Activated CD8-positive, alpha-beta T cell treated with anti-CD3 and anti-CD28 coated beads, Interleukin-2, amount 10 ng/mL, durations not matched to agents 7 days and 5 days (primary cell): Measurements from ENCODE around the gene CFAP54. TPM values are rescaled to one million over a fixed set of nuclear protein-coding genes. Genes with fewer than 3 reads are reported as not detected.
A peak's percentile ranks its signal among the peaks of the same experiment; 100 is the strongest.

Source experiments
- ATAC-seq: fragments of 150-1000 bp; cut with Tn5 transposase; one replicate; pipeline ENCODE4 v1.10.0; 2021; ENCODE audit warnings: moderate library complexity
- CTCF ChIA-PET: fragments of 350-600 bp; sonication (Branson Sonifier 250); formaldehyde crosslinking; loops from one replicate; lab custom pipeline; 2021; ENCODE audit warnings: antibody characterized with exemption; lab: Charles Lee
- POLR2A ChIA-PET: fragments of 350-600 bp; sonication (Branson Sonifier 250); formaldehyde crosslinking; loops from one replicate; lab custom pipeline; 2021; ENCODE audit warnings: antibody characterized with exemption; lab: Charles Lee
- DNase-seq: peaks from one replicate; pipeline ENCODE4 v3.0.0-alpha.2; 2020
- H3K27ac Mint-ChIP-seq: one replicate; pipeline ENCODE4 v1.8.0; 2021; ENCODE audit warnings: mild to moderate bottlenecking, mixed read lengths
- H3K27me3 Mint-ChIP-seq: one replicate; pipeline ENCODE4 v1.8.0; 2021; ENCODE audit warnings: low read depth, mixed read lengths
- H3K36me3 Mint-ChIP-seq: one replicate; pipeline ENCODE4 v1.8.0; 2021; ENCODE audit warnings: low read depth, mixed read lengths
- H3K4me1 Mint-ChIP-seq: one replicate; pipeline ENCODE4 v1.8.0; 2021; ENCODE audit warnings: low read depth, mixed read lengths
- H3K4me3 Mint-ChIP-seq: one replicate; pipeline ENCODE4 v1.8.0; 2021; ENCODE audit warnings: mild to moderate bottlenecking, mixed read lengths
- H3K9me3 Mint-ChIP-seq: one replicate; pipeline ENCODE4 v1.8.0; 2022; ENCODE audit warnings: mixed read lengths; ENCODE audit not compliant: insufficient read depth
- total RNA-seq, 2 experiments: library from RNA; stranded (reverse); gene quantifications; one replicate each; pipeline ENCODE4 v1.2.3, GENCODE V29; 2021

CFAP54 gene
- total RNA-seq, 2 experiments from 2014 or later: 0.18 to 1.2 TPM

DNA sequence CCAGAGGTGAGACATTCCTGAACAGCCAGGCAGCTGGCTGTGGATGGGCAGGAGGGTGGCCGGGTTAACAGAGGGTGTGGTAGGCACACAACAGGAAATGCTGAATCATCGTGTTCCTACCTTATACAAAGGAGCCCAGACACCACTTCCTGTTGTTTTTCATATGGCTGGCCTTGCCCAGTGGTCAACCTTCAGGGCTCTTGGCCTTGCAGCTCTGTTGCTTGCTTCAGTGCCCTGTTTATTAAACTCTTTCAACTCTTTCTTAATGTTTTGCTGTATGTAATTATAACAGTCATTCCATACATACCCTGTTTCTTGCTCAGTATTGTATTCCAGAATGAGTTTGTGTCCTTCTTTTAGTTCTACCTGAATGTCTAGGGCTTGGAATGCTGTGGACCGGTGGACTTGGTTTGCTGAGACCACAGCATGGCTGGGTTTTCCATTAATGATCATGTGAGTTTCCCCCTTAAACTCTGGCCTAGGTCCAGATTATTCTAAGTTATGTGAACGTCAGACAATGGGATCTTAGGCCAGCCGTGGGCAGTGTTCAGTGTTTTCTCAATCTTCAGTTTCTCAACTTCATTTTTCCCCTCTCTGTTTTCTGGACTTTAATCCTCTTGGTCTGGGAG, 11.9 kb downstream of the CFAP54 start:
- H3K4me3 Mint-ChIP-seq: peak overlapping the region; percentile 16
- CTCF ChIA-PET: interaction anchor here (0.8 to 4.8 kb wide), 10 partner anchors 8 to 171 kb away, joined by 3 to 41 read pairs (median 5); partner anchors contain the start of genes CDK17 and CFAP54

DNA sequence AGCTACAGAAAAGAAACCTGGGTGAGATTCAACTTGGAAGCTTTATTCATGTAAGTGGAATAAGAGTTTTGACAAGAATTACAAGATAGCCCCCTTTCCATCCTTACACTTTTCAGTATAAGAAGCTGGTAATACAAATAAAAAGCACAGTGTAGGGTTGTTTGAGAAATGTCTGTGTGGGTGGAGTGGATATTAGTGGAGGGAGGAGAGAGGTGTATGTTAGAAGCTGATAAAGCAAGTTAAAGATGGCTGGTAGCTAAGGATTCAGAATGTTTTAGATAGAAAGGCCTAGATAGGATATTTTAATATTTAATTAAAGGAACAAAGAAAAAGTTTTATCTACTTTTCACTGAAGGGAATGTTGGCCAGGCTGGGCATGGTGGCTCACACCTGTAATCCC, 12.5 kb downstream of the CFAP54 start:
- DNase-seq (no peak), ATAC-seq (no peak)
- Mint-ChIP-seq H3K27ac (peak overlapping the region; percentile 78), H3K4me3 (no peak overlapping the region), H3K27me3 (no peaks in the 10 kb centered on the region), H3K4me1 (peaks cover 46% of the 10 kb centered on the region), H3K36me3 (peaks cover 5% of the 10 kb centered on the region), H3K9me3 (peaks cover 5% of the 10 kb centered on the region)
- ChIA-PET CTCF (interaction anchor here (0.8 to 4.8 kb wide), 9 partner anchors 8 to 102 kb away, joined by 3 to 41 read pairs (median 7); partner anchors contain the start of genes CDK17 and CFAP54), POLR2A (interaction anchor here (1.2 to 3.8 kb wide), 2 partner anchors 100 to 103 kb away, joined by 5 to 22 read pairs; partner anchors contain the start of gene CDK17)

More for the DNA sequence above, 11.9 kb downstream of the CFAP54 start:
- DNase-seq (peak; percentile 57), ATAC-seq (peak; percentile 87)
- peaks cover 5% of the 10 kb centered on the region for H3K9me3 Mint-ChIP-seq
- H3K27ac Mint-ChIP-seq: peak overlapping the region; percentile 78
- POLR2A ChIA-PET: interaction anchor here (1.2 to 3.8 kb wide), 2 partner anchors 100 to 102 kb away, joined by 5 to 22 read pairs; partner anchors contain the start of gene CDK17
- H3K27me3 Mint-ChIP-seq: no peaks in the 10 kb centered on the region
- peaks cover 5% of the 10 kb centered on the region for H3K36me3 Mint-ChIP-seq
- H3K4me1 Mint-ChIP-seq: peaks cover 52% of the 10 kb centered on the region

DNA sequence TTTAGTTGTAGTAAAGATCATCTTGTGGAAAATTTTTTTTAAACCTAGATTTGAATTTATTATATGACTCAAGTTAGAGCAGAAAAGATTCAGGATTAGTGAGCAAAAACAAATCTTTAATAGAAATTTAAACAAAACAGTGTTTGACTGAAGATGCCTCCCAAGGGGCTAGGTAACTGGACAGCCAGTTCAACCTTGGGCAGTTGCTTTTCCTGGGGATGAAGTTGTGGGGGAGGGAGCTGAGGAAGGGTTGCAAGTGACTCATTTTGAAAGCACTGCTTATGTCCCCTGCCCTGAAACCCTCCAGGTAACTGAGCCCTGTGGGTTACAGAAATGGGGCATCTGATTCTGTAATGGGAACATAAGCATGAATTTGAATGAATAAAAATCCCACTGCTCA, 13.1 kb downstream of the CFAP54 start:
- no peak overlapping the region for H3K4me3 Mint-ChIP-seq
- peaks cover 41% of the 10 kb centered on the region for H3K4me1 Mint-ChIP-seq
- H3K36me3 Mint-ChIP-seq: peaks cover 5% of the 10 kb centered on the region
- ChIA-PET POLR2A (interaction anchor here (3.8 kb wide), 1 partner anchor 103 kb away, joined by 22 read pairs; the partner anchor contains the start of gene CDK17), CTCF (interaction anchor here (1.0 to 4.8 kb wide), 7 partner anchors 13 to 103 kb away, joined by 3 to 41 read pairs (median 7); partner anchors contain the start of genes CDK17 and CFAP54)
- DNase-seq: peak; percentile 28
- peak; percentile 52 for ATAC-seq
- H3K9me3 Mint-ChIP-seq: peaks cover 5% of the 10 kb centered on the region
- H3K27me3 Mint-ChIP-seq: no peaks in the 10 kb centered on the region
- peak overlapping the region; percentile 92 for H3K27ac Mint-ChIP-seq

DNA sequence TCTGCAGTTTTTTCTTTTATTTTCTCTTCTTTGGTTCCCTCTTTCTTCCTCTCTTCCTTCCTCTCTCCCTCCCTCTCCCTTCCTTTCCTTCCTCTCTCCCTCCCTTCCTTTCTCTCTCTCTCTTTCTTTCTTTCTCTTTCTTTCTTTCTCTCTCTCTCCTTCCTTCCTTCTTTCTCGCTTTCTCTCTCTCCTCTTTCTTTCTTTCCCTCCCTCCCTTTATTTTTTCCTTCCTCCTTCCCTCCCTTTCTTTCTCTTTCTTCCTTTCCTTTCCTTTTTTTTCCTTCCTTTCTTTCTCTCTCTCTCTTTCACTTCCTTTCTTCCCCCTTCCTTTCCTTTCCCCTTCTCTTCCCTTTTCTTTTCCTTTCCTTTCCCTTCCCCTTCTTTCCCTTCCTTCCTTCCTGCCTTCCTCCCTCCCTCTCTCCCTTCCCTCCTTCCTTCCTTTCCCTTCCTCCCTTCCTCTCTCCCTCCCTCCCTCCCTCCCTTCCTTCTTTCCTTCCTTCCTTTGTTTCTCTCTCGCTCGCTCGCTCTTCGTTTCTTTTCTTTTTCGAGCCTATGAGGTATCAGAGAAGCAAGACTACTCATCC, 13.7 kb downstream of the CFAP54 start:
- POLR2A ChIA-PET: interaction anchor here (3.8 kb wide), 1 partner anchor 104 kb away, joined by 22 read pairs; the partner anchor contains the start of gene CDK17

DNA sequence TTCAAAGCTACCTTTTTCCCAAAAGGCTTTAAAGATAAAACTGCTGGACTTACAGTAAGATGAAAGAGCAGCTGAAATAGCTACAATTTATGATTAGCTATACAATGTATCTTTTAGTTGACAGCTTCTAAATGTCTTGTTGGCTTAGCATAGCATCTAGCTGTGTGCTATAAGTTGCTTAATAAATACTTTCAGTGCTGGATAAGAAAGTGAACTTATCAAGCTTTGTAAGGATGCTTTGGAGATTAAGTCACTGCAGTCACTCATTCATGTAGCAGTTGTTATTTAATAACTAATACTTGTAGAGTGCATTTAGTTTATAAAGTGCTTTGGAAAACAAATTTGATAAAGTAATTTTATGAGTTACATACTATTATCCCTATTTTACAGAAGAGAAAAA, 14.6 kb downstream of the CFAP54 start:
- DNase-seq: no peak
- H3K27ac Mint-ChIP-seq: no peak overlapping the region
- no peaks in the 10 kb centered on the region for H3K9me3 Mint-ChIP-seq
- no peak for ATAC-seq
- no peaks in the 10 kb centered on the region for H3K36me3 Mint-ChIP-seq
- POLR2A ChIA-PET: interaction anchor here (0.7 to 3.8 kb wide), 2 partner anchors 105 to 309 kb away, joined by 3 to 22 read pairs; partner anchors contain the start of gene CDK17
- no peaks in the 10 kb centered on the region for H3K27me3 Mint-ChIP-seq
- H3K4me3 Mint-ChIP-seq: no peak overlapping the region
- peaks cover 41% of the 10 kb centered on the region for H3K4me1 Mint-ChIP-seq
- CTCF ChIA-PET: interaction anchor here (0.9 to 4.8 kb wide), 5 partner anchors 9 to 289 kb away, joined by 3 to 41 read pairs (median 3); partner anchors contain the start of gene CFAP54

More for the DNA sequence above, 13.7 kb downstream of the CFAP54 start:
- Mint-ChIP-seq H3K4me1 (peaks cover 38% of the 10 kb centered on the region), H3K4me3 (no peak overlapping the region), H3K27me3 (no peaks in the 10 kb centered on the region), H3K36me3 (no peaks in the 10 kb centered on the region), H3K9me3 (no peaks in the 10 kb centered on the region), H3K27ac (peak overlapping the region; percentile 92)
- CTCF ChIA-PET: interaction anchor here (1.2 to 4.8 kb wide), 5 partner anchors 14 to 288 kb away, joined by 3 to 41 read pairs (median 9); partner anchors contain the start of gene CFAP54
- DNase-seq: no peak
- ATAC-seq: no peak

DNA sequence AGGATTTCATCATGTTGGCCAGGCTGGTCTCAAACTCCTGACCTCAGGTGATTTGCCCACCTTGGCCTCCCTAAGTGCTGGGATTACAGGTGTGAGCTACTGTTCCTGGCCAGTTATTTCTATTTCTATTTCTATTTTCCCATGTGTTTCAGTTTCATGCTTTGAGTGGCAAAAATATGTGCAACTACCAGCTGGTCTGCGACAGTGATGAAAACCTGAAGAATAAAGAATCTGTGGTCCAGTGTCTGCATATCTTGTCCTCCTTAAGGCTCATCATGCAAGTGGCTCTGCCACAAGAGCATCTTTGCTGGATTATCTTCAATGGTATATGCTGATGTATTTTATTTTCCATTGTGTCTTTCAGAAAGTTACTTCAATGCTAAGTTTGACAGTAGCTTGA, 17.4 kb downstream of the CFAP54 start:
- DNase-seq (no peak), ATAC-seq (no peak)
- ChIA-PET POLR2A (no interaction called here), CTCF (interaction anchor here (1.8 to 3.0 kb wide), 2 partner anchors 10 to 107 kb away, joined by 5 to 9 read pairs; partner anchors contain the start of gene CDK17)
- no peaks in the 10 kb centered on the region for H3K9me3 Mint-ChIP-seq
- no peak overlapping the region for H3K27ac Mint-ChIP-seq
- no peaks in the 10 kb centered on the region for H3K27me3 Mint-ChIP-seq
- peaks cover 22% of the 10 kb centered on the region for H3K4me1 Mint-ChIP-seq
- no peak overlapping the region for H3K4me3 Mint-ChIP-seq
- H3K36me3 Mint-ChIP-seq: no peaks in the 10 kb centered on the region

DNA sequence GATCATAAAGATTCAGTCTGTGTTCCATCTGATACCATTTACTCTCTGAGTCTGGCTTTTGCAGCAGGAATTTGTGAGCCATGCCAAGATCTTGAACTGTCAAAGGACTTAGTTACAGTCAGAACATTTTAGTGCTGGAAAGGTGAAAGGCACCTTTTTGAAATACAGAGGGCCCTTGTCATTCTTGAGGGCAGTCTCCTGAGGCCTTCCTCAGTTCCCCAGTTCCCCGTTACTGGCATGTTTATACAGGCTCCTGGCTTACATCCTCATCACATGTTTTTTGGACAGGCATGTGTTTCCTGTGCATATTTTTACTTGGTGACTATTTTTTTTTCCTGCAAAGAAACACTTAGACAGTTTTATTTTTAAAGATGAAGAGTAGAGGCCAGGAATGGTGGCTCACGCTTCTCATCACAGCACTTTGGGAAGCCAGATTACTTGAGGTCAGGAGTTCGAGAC, 21.0 kb downstream of the CFAP54 start:
- no peak for DNase-seq
- no peak overlapping the region for H3K4me3 Mint-ChIP-seq
- no peak for ATAC-seq
- POLR2A ChIA-PET: no interaction called here
- no peak overlapping the region for H3K27ac Mint-ChIP-seq
- H3K27me3 Mint-ChIP-seq: no peaks in the 10 kb centered on the region
- CTCF ChIA-PET: interaction anchor here (1.0 kb wide), 1 partner anchor 20 kb away, joined by 3 read pairs; the partner anchor contains the start of gene CFAP54
- peaks cover 6% of the 10 kb centered on the region for H3K4me1 Mint-ChIP-seq
- no peaks in the 10 kb centered on the region for H3K36me3 Mint-ChIP-seq
- no peaks in the 10 kb centered on the region for H3K9me3 Mint-ChIP-seq

DNA sequence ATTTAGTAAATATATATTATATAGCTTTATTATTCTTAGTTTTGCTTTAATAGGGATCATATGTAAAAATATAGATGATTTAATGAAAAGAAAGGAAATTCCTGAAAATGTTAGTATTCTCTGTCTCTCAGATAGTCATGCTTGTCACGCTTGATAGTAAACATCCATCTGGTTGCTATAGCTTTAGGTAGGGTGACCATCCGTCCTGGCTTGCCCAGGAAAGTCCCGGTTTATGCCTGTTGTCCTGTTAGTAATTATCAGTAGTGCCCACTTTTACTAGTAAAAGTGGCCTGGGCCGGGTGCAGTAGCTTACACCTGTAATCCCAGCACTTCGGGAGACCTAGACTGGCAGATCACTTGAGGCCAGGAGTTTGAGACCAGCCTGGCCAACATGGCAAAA, 23.8 kb downstream of the CFAP54 start:
- no peak overlapping the region for H3K27ac Mint-ChIP-seq
- CTCF ChIA-PET: interaction anchor here (1.2 to 4.5 kb wide), 5 partner anchors 9 to 301 kb away, joined by 3 to 55 read pairs (median 6); partner anchors contain the start of genes CDK17 and CFAP54
- POLR2A ChIA-PET: interaction anchor here (2.2 kb wide), 1 partner anchor 113 kb away, joined by 9 read pairs; the partner anchor contains the start of gene CDK17

DNA sequence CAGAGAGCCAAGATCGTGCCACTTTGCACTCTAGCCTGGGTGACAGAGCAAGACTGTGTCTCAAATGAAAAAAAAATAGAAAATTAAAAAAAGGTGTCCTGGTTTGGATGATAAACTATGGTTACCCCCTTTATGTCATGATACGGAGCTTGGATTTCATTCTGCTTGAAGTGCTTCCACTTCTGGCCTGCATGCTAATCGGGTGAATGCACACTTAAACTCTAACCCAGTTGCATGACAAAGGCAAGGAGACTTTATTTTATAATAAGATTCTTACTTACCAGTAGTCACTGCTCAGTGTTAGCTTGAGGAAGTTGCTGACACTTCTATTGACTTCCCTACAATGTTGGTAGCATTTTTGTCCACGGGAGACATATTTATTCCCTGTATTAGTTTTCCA, 24.3 kb downstream of the CFAP54 start:
- Mint-ChIP-seq H3K36me3 (no peaks in the 10 kb centered on the region), H3K27me3 (no peaks in the 10 kb centered on the region), H3K4me3 (no peak overlapping the region), H3K9me3 (no peaks in the 10 kb centered on the region), H3K4me1 (peaks cover 21% of the 10 kb centered on the region), H3K27ac (no peak overlapping the region)
- ChIA-PET CTCF (interaction anchor here (0.6 to 4.5 kb wide), 6 partner anchors 10 to 302 kb away, joined by 3 to 55 read pairs (median 6); partner anchors contain the start of genes CDK17 and CFAP54), POLR2A (interaction anchor here (2.2 kb wide), 1 partner anchor 114 kb away, joined by 9 read pairs; the partner anchor contains the start of gene CDK17)
- ATAC-seq (no peak), DNase-seq (no peak)

More for the DNA sequence above, 23.8 kb downstream of the CFAP54 start:
- H3K4me1 Mint-ChIP-seq: peaks cover 23% of the 10 kb centered on the region
- no peaks in the 10 kb centered on the region for H3K9me3 Mint-ChIP-seq
- H3K4me3 Mint-ChIP-seq: no peak overlapping the region
- no peak for ATAC-seq
- no peaks in the 10 kb centered on the region for H3K36me3 Mint-ChIP-seq
- no peaks in the 10 kb centered on the region for H3K27me3 Mint-ChIP-seq
- no peak for DNase-seq

DNA sequence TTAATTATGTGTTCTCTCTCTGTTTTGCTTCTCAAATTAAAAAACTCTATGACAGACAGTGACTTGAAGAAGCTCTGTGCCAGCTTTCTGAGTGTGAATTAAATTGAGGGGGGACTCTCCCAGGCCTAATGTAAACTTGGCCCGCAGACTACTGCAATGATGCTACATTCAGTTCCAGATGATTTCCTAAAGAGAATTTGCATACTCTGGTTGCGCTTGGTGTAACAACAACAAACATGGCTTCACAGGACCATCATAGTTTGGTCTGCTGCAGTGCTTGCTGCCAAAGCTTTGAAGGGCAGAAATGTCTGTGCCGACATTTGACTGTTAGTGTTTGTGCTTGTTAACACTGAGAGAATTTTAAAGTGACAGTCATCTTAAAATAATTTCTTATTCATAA, 25.0 kb downstream of the CFAP54 start:
- CTCF ChIA-PET: interaction anchor here (0.7 to 4.5 kb wide), 4 partner anchors 25 to 302 kb away, joined by 3 to 55 read pairs (median 10); partner anchors contain the start of gene CFAP54
- POLR2A ChIA-PET: interaction anchor here (3.4 kb wide), 1 partner anchor 114 kb away, joined by 36 read pairs; the partner anchor contains the start of gene CDK17

More for the DNA sequence above, 25.0 kb downstream of the CFAP54 start:
- Mint-ChIP-seq H3K4me1 (peaks cover 20% of the 10 kb centered on the region), H3K36me3 (no peaks in the 10 kb centered on the region), H3K9me3 (no peaks in the 10 kb centered on the region), H3K27me3 (no peaks in the 10 kb centered on the region), H3K27ac (no peak overlapping the region), H3K4me3 (no peak overlapping the region)
- DNase-seq: no peak
- ATAC-seq: no peak
